DND-41 (cell line): ENCODE data around the gene CBX4.

Experiments used
- CTCF ChIP-seq: IDR thresholded peaks from 2 replicates; pipeline ENCODE4 v1.5.1; 2012; ENCODE audit warnings: borderline replicate concordance, low read length, moderate library complexity, mild to moderate bottlenecking; ENCODE audit not compliant: poor library complexity, severe bottlenecking; ENCODE audit errors: extremely low read depth
- EZH2 ChIP-seq: IDR thresholded peaks from 3 replicates; pipeline ENCODE4 v1.6.1; 2012; ENCODE audit warnings: borderline replicate concordance, low read depth, mild to moderate bottlenecking, moderate library complexity, low read length, inconsistent platforms; ENCODE audit not compliant: severe bottlenecking

GRCh38 chr17:79873583-79873982 is 34.3 kb upstream of the CBX4 start:
- TF ChIP-seq CTCF, result no peak
- no peak for TF ChIP-seq EZH2
